ENCODE data around the gene EFS. TPM values are rescaled to one million over a fixed set of nuclear protein-coding genes. Genes with fewer than 3 reads are reported as not detected.

Gene EFS
- total and polyA plus RNA-seq, 2 experiments from 2014 or later, result 9.7 to 21.9 TPM

GRCh38 chr14:23371865-23372264 lies 6.9 kb upstream of the EFS start:
- no peak overlapping the region for H2AFZ ChIP-seq
- no peaks in the 10 kb centered on the region for H3K9me2 ChIP-seq (replicated peaks; ENCODE audit: insufficient read depth)
- H3K27me3 ChIP-seq, result no peaks in the 10 kb centered on the region
- H3K27ac ChIP-seq, result no peak overlapping the region
- TF ChIP-seq EZH2phosphoT487 (IDR thresholded peaks at IDR 0.05; ENCODE audit: low read depth, severe bottlenecking, unreplicated experiment) (no peak), EZH2 (IDR thresholded peaks at IDR 0.05; ENCODE audit: borderline replicate concordance) (no peak)
- TF ChIP-seq, protein P1, sequence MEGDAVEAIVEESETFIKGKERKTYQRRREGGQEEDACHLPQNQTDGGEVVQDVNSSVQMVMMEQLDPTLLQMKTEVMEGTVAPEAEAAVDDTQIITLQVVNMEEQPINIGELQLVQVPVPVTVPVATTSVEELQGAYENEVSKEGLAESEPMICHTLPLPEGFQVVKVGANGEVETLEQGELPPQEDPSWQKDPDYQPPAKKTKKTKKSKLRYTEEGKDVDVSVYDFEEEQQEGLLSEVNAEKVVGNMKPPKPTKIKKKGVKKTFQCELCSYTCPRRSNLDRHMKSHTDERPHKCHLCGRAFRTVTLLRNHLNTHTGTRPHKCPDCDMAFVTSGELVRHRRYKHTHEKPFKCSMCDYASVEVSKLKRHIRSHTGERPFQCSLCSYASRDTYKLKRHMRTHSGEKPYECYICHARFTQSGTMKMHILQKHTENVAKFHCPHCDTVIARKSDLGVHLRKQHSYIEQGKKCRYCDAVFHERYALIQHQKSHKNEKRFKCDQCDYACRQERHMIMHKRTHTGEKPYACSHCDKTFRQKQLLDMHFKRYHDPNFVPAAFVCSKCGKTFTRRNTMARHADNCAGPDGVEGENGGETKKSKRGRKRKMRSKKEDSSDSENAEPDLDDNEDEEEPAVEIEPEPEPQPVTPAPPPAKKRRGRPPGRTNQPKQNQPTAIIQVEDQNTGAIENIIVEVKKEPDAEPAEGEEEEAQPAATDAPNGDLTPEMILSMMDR (IDR thresholded peaks at IDR 0.05; ENCODE audit: poor library complexity), result no peak
- WGBS (ENCODE audit: low lambda C conversion rate, missing lambda C conversion rate), result 89% methylated on average over 1 of the region's 1 CpG
- H3K4me3 ChIP-seq, result no peak overlapping the region
- no peaks in the 10 kb centered on the region for H3K79me2 ChIP-seq
- no peaks in the 10 kb centered on the region for H3K9me3 ChIP-seq (ENCODE audit: low read depth)
- H3K4me1 ChIP-seq (ENCODE audit: insufficient read depth), result peaks cover 5% of the 10 kb centered on the region
- H3K36me3 ChIP-seq (replicated peaks; ENCODE audit: insufficient read depth, low read depth), result no peaks in the 10 kb centered on the region
- H3K4me2 ChIP-seq, result no peak overlapping the region
- H4K20me1 ChIP-seq (ENCODE audit: insufficient read depth, poor library complexity, severe bottlenecking), result no peaks in the 10 kb centered on the region
- DNase-seq (ENCODE audit: low spot score), result no peak

GRCh38 chr14:23370221-23370620 lies 5.2 kb upstream of the EFS start:
- Histone ChIP-seq H3K9me3 (ENCODE audit: low read depth) (no peaks in the 10 kb centered on the region), H3K4me3 (no peak overlapping the region), H2AFZ (no peak overlapping the region), H3K27me3 (no peaks in the 10 kb centered on the region), H3K36me3 (replicated peaks; ENCODE audit: insufficient read depth, low read depth) (no peaks in the 10 kb centered on the region), H3K4me1 (ENCODE audit: insufficient read depth) (peaks cover 7% of the 10 kb centered on the region), H4K20me1 (ENCODE audit: insufficient read depth, poor library complexity, severe bottlenecking) (no peaks in the 10 kb centered on the region), H3K4me2 (no peak overlapping the region), H3K79me2 (peaks cover 5% of the 10 kb centered on the region), H3K9me2 (replicated peaks; ENCODE audit: insufficient read depth) (no peaks in the 10 kb centered on the region), H3K27ac (no peak overlapping the region)
- TF ChIP-seq, protein P1 (IDR thresholded peaks at IDR 0.05; ENCODE audit: poor library complexity), result no peak
- TF ChIP-seq EZH2 (IDR thresholded peaks at IDR 0.05; ENCODE audit: borderline replicate concordance) (no peak), EZH2phosphoT487 (IDR thresholded peaks at IDR 0.05; ENCODE audit: low read depth, severe bottlenecking, unreplicated experiment) (no peak)
- WGBS (ENCODE audit: low lambda C conversion rate, missing lambda C conversion rate), result 81% methylated on average over 1 of the region's 1 CpG
- no peak for DNase-seq (ENCODE audit: low spot score)

GRCh38 chr14:23366426-23366921 lies 1.5 kb upstream of the EFS start:
- Histone ChIP-seq H3K36me3 (replicated peaks; ENCODE audit: insufficient read depth, low read depth) (no peaks in the 10 kb centered on the region), H3K9me3 (ENCODE audit: low read depth) (no peaks in the 10 kb centered on the region), H3K27ac (peak overlapping the region; percentile 99), H3K4me3 (no peak overlapping the region), H4K20me1 (ENCODE audit: insufficient read depth, poor library complexity, severe bottlenecking) (peaks cover 5% of the 10 kb centered on the region), H2AFZ (peak overlapping the region; percentile 61), H3K4me1 (ENCODE audit: insufficient read depth) (peaks cover 14% of the 10 kb centered on the region), H3K79me2 (peaks cover 38% of the 10 kb centered on the region), H3K27me3 (no peaks in the 10 kb centered on the region), H3K9me2 (replicated peaks; ENCODE audit: insufficient read depth) (no peaks in the 10 kb centered on the region), H3K4me2 (peak overlapping the region; percentile 96)
- WGBS (ENCODE audit: low lambda C conversion rate, missing lambda C conversion rate), result 8% methylated on average over 17 of the region's 34 CpGs
- peak; percentile 87 for DNase-seq (ENCODE audit: low spot score)
- TF ChIP-seq, protein P1 (IDR thresholded peaks at IDR 0.05; ENCODE audit: poor library complexity), result no peak
- no peak for TF ChIP-seq EZH2 (IDR thresholded peaks at IDR 0.05; ENCODE audit: borderline replicate concordance)
- TF ChIP-seq EZH2phosphoT487 (IDR thresholded peaks at IDR 0.05; ENCODE audit: low read depth, severe bottlenecking, unreplicated experiment), result no peak
